HG03135 (cell line): Measurements from ENCODE around the gene SHROOM3.

Source experiments
- ATAC-seq: cut with Tn5 transposase; IDR thresholded peaks from one replicate; pipeline ENCODE4 v1.9.1; 2021; ENCODE audit warnings: mild to moderate bottlenecking, moderate library complexity; ENCODE audit not compliant: unreplicated experiment

The SHROOM3 gene

DNA sequence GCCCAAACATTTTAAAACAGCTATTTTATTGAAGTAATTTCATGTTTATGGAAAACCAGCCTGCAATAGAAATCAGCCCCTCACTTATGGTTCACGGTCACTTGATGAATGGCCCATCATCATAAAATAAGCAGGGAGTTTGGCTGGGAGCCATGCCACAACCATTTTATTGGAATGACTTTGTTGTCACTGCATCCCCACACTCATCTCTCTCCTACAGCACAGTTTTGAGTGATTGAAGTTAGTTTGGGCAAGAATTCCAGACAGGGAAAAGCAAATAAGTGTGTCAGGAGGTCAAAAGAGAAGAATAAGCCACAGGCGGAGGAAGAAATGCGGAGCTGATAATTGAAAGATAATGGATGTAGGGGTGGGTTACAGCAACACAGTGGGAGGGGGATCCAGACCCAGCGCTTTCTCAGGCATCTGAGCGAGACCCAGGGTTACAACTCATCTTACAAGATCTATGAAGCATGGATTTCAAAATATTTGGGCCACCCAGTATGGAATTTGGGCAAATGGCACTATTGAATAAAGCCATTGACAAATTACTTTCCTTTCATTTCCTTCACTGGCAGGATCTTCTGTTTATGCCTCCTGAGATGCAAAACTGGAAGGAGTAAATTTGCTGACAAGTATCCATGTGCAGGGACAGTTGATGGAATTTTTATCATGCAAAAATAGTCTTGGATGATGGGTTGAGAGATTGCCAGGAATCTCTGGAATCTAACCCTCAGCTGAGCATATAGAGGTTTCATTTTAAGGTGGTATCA is 100.8 kb downstream of the SHROOM3 start:
- no peak for ATAC-seq

DNA sequence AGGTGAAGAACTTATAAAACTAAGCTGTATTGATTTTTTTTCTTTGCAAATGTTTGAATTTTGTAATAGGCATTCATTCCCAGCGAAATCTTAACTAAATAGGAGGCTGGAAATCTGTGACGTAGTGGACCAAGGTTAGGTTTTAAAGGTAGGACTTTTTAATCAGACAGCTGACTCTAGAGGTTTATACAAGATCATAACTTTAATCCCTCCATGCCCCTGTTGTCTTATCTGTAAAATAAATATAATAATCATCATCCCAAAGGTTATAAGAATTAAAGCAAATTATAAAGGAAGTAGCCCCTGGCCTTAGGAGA is 101.3 kb downstream of the SHROOM3 start:
- ATAC-seq, result no peak

DNA sequence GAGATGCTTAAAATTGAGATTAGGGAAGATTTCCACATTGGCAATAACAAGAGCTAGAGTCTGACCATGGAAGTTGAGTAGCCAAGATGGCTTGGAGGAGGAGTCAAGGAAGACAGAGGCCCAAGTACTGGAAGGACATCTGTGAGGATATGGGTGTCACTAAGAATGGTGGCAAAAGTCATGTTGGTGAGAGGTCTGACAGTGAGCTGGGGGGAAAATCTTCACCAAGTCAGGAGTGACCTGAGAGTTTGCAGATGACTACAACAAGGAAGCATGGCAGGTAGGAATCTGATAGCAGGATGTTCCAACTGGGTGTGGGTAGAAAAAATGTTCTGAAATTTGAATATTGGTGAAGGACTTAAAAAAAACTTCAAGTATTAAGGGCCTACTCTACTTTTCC is 103.3 kb downstream of the SHROOM3 start:
- no peak for ATAC-seq

DNA sequence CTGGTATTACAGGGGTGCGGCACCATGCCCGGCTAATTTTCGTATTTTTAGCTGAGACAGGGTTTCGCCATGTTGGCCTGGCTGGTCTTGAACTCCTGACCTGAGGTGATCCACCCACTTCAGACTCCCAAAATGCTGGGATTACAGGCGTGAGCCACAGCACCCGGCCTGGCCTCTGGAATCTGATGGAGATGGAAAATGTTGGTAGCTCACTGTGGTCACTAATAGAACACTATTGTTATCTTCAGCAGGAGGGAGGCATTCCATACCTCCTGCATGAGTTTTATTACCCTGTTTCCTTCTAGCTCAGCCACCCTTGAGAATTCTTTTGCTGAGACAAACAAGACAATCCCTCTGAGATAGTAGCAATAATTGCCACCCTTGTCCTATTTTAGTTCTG is 105.0 kb downstream of the SHROOM3 start:
- no peak for ATAC-seq

DNA sequence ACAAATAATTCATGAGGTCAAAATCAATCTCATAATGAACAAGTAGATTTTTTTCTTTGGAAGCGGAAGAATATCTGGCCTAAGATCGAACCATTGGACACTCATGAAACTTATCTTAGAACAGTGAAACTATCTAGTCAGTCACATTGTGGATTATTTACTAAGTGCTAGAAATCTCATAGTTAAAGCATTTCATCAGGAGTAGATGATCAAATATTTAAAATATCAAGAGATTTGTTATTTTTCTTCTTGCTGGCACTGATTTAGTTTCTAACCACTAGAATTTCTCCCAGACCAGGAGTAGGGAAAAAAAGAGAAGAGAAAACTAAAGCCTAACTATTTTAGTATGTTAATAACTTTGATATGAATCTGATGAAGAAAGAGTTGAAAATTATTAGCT is 105.5 kb downstream of the SHROOM3 start:
- ATAC-seq, result no peak

DNA sequence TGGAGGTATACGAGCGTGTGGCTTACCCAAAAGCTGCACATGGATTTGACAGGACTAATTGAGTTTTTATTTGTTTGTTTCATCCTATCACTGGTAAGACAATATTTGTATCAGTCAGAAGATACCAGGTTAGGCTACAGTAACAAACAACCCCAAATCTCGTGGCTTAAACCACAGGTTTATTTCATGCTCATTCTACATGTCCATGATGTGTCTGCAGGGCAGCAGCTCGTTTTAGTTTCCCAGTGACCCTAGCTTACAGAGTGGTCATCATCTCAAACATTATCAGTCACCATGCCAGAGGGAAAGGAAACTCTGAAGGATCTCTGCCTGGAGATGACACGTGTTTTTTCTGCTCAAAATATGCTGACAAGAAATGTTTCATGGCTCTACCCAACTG is 108.3 kb downstream of the SHROOM3 start:
- ATAC-seq, result no peak

DNA sequence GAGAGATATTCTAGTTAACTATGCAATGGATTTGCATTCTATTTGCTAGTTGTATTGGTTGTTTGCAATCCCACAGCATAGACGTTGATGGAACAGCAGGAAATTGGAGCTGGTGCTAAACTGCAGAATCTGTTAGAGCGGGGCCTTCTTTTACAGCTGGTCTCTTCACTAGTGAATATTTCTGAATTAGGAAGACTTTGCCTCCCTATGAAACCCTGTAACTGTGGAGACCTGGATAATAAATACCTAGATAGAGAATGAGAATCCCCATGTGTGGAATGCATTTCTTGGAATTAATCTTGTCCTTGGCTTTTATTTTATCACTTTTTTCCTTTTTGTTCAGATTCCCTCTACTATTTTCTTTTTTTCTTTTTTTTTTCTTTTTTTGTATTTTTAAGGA is 109.7 kb downstream of the SHROOM3 start:
- no peak for ATAC-seq

DNA sequence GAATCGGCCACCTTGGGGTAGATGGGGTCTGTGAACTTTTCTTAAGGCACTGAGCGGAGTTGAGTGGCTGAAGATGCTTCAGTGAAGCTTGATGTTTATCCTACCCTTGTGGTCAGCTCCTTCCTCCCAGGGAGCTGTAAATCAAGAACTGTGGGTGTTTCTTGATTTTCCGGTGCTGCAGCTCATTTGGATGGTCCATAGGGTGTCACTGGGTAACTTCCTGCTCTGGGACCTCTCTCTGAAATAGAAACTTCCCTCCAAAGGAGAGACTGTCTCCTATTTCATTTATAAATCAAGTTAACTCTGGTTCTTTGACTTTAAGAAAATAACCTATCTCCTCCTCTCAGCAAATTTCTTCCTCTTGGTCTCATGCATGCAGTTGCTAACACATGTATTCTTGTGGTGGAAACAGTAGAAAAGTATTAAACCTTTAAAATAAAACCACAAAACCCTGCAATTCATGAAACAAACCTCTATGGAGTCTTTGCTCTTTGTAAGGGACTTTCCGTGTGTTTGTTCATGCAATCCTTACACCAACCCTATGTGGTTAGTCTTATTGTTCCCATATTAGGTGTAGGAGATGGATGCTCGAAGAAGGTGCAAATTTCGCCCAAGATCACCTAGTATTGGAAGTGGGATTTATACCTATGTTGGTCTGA is 110.3 kb downstream of the SHROOM3 start:
- ATAC-seq, result no peak

DNA sequence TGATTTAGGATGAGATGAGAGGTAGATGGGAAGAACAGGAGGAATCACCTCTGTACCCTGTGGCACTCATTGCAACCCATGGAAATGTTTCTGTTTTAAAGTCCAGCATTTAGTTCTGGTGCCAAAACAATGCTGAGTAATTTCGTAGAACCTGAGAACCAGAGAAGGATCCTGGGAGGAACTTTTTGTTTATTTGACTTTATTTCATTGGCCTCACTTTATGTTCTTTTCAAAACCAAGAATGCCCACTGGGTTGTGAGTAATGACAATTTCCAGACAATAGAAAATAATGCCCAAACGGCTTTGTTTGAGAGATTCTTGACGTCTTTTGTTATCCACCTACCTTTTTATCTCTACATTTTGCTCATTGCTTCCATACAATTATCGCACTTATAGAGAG is 111.3 kb downstream of the SHROOM3 start:
- ATAC-seq, result no peak

DNA sequence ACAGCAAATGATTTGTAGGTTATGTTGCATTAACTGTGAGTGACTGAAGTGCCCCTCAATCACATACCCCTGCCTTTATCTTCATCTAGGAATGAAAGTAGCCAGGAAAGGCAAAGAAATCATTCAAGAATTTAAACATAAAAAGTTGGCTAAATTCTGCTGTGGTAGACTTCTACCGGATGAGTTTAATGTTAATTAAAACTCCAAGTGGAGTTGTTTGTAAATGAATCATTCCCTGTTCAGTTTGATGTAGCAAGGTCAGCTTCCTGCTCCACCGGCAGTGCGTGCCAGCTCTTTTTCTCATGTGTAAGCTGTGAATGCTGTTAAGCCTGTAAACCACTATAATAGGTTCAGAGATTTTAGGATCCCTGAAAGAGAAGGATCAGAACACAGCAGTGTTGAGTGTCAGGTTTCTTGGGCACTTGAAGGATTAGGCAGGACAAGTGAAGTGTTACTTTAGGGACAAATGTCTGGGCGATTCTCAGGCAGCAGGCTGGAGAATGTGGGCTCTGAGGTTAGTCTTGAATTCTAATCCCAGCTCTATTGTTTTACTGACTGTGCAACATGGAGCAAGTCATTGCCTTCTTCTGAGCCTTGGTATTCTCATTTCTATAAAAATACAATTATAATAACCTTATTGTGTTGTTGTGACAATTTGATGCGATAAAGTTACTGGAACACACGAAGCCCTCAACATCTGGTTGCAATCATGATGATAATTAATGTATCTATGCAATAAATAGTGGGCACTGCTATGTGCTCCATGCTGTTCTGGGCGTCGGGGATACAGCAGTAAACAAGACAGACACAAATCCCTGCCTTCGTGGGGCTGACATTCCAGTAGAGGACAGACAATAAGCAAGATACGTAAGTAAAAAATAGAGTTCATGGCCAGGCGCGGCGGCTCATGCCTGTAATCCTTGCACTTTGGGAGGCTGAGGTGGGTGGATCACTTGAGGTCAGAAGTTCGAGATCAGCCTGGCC is 112.0 kb downstream of the SHROOM3 start:
- no peak for ATAC-seq

DNA sequence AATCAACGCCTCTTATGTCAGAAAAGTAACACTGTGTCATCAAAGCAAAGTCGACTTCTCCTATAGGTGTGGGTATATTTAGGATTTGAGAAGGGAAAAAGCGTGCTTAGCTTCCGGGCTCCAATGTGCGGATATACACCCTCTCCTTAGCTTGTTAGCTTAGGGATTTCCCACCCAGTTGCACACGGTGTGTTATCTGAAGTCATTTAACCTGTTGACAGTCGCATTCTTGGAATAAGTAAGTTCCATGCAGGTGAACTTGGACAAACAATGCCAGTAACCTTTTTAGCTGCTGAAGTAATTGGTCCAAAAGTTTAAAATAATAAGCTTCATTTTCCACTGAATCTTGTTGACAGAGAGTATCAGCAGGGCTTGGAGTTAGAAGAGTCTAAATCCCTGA is 113.7 kb downstream of the SHROOM3 start:
- no peak for ATAC-seq

DNA sequence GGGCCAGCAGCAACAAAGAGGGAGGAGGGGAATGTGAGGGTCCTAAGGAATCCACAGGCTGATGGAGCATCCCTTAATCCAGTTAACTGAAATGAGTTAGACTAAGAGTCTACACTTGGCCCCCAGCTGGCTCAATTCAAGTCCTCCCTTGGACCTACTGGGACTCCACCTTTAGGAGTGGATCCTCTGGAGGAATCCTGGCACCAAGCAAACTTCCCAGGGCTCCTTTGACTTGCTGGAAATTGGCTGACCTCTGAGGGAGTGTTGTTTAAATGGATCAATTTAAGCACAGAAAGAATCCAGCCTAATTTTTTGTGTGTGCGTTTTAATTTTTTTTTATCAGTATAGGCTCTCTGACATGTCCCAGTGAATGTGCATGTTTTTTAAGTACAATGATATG is 114.7 kb downstream of the SHROOM3 start:
- ATAC-seq, result no peak

DNA sequence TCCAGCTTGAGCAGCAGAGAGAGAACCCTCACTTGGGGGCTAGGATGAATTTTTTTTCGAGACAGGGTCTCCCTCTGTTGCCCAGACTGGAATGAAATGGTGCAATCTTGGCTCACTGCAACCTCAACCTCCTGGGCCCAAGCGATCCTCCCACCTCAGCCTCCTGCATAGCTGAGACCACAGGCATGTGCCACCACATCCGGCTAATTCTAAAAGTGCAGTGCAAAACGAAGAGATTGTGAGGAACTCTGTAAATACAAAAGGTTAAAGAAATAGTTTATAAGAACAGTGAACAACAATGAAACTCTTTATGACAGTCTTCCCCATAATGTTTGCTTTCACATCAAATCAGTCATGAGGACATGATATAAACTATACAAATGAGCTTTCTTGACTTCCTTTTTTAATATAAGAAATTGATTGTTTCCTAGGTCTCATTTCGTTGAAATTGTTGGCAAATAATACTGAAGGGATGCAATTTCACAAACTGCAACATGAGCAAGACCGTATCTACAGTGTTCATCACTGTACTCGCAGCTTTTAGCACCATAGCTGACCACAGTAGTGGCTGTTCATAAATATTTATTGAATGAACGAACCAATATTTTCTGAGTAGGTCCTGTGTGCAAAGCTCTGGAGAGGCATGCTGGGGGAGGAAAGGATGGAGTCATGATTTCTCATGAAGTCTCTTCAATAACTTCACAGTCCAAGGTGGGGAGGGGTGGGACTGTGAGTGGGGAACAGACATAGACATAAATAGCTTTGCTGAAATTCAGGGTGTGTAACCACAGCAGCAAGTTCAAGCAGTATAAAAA is 116.1 kb downstream of the SHROOM3 start:
- ATAC-seq, result no peak

DNA sequence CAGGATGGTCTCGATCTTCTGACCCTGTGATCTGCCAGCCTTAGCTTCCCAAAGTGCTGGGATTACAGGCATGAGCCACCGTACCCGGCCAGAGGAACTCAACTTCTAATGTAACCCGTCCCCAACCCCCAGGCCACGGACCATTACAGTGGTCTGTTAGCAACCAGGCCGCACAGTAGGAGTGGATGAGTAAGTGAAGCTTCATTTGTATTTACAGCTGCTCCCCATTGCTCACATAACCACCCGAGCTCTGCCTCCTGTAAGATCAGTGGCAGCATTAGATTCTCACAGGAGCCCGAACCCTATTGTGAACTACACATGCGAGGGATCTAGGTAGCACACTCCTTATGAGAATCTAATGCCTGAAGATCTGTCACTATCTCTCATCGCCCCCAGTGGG is 119.6 kb downstream of the SHROOM3 start:
- ATAC-seq, result no peak

DNA sequence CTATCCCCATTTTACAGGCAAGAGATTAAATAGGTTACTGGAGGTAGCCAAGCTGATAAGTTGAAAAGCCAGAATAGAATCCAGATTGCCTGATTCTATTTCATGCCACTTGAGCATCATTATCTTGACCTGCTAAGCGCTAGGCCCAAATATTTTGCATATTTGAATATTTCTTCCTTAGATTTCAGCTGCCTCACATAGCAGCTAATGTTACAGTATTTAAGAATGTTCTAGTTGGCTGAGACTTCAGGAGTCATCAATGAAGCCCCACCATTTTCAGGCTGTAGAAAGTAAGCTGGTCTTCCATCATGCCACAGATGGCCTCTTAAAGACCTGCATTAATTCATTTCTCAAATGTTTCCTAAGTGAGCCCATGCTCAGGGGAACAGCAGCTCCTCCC is 121.4 kb downstream of the SHROOM3 start:
- no peak for ATAC-seq

DNA sequence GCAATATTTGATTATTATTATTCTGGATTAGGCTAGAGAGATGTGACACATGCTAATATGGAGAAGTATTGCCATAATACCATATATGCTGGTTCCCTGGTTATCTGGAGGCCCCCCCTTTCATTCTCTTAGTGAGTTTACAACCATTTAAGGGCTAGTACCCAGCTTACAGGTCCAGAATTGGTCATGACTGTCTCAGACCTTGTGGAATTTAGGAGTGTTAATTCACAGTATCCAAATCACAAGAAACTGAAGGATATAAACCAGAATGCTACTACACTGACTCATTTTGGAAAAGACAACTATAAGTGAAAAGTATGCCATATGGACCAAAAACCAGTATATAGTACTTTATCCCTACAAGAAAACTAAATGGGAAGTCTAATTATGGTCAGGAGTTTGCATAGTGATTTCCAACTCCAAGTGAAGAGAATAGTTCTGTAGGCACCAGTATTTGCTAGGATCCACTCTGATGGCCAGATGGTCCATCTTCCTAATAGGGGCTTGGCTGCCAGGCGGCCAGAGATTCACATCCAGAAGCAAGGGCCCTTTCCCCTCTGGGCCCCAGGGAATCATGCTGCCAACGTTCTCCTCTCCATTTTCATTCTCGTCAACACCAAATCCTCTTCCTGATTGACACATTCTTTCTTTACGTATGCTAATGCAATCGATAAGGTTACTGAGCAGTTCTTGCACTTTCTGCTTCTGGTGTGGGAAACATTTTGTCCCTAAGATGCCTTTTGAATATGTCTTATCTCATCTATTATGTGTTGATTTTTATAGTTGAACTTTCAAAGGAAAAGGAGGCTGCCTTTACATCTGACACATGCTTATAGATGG is 123.6 kb downstream of the SHROOM3 start:
- no peak for ATAC-seq

DNA sequence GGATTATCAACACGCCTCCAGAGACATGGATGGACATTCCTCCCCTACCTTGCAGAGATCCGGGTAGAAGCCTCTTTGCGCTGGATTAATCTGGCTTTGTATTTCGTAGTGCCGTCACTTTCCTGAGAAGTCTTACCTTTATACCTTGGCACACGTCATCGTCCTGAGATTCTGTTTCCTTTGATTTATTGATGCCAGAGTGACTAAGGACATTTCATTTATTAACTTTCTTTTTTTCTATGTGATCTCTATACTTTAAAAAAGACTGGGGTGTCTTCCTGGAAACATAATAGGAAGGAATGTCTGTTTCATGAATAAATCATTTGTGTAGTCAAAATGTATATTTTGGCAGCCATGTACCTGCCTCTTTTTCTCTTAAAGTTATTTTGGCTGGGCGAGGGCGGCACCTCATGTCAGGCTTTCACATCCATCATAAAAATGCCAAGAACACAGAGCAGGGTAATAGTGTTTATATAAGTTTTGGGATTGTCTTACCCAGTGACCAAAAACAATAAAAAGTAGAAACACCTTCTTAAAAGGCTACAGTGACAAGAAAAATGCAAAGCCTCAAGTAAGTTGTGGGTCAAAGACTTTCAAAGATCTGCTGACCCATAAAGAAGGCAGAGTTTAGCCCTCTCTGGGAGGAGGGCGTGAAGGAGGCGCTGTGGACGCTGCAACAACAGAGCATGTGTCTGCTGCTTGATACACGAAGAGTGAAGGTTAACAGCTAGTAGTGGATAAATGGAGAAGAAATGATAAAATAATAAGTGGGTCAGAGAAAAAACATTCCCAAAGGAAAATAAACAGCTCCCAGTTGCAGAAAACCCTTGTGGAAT is 124.4 kb downstream of the SHROOM3 start:
- no peak for ATAC-seq

DNA sequence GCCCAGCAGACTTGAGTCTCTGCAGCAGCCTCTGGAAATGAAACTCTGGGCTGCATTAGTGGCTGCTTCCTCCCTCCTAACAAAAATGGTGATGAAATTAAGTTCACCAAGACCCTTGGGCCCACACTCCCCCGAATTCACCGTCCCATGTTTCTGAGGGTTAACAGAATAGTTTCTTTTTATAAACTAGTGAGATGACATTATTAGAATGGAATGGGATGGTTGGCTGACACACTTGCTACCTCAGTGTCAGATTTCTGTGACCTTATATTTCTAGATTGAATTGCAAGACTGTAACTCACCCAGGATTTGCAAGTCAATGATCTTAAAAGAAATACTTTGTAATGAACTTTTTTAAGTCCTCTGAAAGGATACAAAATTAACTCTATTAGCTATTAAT is 127.1 kb downstream of the SHROOM3 start:
- no peak for ATAC-seq

DNA sequence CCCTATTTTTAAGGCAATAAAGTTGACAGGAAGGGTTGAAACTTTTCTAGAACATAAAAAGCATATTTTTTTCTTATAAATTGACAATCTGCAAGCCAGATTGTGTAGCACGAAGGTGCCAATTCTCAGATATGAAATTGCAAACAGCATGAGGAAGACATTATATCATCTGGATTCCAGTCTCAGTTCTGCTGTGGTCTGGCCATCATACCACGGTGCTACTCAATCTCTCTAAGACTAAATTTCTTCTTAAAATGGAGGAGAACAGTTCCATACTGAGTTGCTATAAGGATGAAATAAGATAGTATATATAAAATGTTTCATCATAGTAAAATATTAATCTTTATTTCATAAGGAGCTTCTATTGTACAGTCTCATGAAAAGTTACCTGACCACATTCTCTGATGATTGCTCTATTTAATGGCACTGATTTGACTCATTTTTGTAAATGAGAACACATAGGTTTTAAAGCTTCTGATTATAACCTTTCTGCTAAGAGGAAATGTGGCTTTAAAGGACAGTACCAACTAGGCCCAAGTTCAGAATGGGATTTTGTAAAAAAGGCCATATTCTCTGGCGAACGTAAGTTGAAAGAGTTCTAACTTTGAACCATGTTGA is 127.9 kb downstream of the SHROOM3 start:
- ATAC-seq, result no peak
